Measurements from ENCODE around the gene UTP4.

The UTP4 gene

DNA sequence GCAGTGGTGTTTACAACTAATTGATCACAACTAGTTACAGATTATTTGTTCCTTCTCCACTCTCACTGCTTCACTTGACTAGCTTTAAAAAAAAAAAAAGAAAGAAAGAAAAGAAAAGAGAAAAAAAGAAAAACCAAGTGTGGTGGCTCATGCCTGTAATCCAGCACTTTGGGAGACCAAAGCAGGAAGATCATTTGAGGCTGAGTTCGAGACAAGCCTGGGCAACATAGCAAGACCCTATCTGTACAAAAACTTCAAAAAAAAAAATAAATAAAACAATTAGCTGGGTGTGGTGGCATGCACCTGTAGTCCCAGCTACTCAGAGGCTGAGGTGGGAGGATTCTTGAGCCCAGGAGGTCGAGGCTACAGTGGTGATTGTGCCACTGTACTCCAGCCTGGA, 58.7 kb downstream of the UTP4 start:
- Histone ChIP-seq H3K4me3 (ENCODE audit: low read length) (no peak overlapping the region), H3K9me3 (ENCODE audit: control insufficient read depth, insufficient read depth, low read length) (no peaks in the 10 kb centered on the region), H3K36me3 (ENCODE audit: control insufficient read depth, low read length) (no peaks in the 10 kb centered on the region), H3F3A (ENCODE audit: control insufficient read depth, insufficient read depth) (peaks cover 7% of the 10 kb centered on the region), H3K4me2 (ENCODE audit: low read length) (no peak overlapping the region), H3K9me2 (replicated peaks; ENCODE audit: control insufficient read depth, low read length) (no peaks in the 10 kb centered on the region), H3K27ac (ENCODE audit: low read depth, low read length) (no peak overlapping the region), H3K27me3 (ENCODE audit: control insufficient read depth, low read length) (no peaks in the 10 kb centered on the region), H4K20me1 (ENCODE audit: control insufficient read depth, insufficient read depth, low read depth, low read length) (peaks cover 12% of the 10 kb centered on the region), H3K79me2 (ENCODE audit: control insufficient read depth, low read length) (peaks cover 77% of the 10 kb centered on the region), H3K4me1 (ENCODE audit: control insufficient read depth, low read length) (peaks cover 32% of the 10 kb centered on the region)
- TF ChIP-seq, protein P1, sequence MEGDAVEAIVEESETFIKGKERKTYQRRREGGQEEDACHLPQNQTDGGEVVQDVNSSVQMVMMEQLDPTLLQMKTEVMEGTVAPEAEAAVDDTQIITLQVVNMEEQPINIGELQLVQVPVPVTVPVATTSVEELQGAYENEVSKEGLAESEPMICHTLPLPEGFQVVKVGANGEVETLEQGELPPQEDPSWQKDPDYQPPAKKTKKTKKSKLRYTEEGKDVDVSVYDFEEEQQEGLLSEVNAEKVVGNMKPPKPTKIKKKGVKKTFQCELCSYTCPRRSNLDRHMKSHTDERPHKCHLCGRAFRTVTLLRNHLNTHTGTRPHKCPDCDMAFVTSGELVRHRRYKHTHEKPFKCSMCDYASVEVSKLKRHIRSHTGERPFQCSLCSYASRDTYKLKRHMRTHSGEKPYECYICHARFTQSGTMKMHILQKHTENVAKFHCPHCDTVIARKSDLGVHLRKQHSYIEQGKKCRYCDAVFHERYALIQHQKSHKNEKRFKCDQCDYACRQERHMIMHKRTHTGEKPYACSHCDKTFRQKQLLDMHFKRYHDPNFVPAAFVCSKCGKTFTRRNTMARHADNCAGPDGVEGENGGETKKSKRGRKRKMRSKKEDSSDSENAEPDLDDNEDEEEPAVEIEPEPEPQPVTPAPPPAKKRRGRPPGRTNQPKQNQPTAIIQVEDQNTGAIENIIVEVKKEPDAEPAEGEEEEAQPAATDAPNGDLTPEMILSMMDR (IDR thresholded peaks at IDR 0.05; ENCODE audit: low read depth, low read length, poor library complexity, severe bottlenecking): no peak
- TF ChIP-seq EZH2phosphoT487 (IDR thresholded peaks at IDR 0.05; ENCODE audit: borderline replicate concordance, low read length): no peak

DNA sequence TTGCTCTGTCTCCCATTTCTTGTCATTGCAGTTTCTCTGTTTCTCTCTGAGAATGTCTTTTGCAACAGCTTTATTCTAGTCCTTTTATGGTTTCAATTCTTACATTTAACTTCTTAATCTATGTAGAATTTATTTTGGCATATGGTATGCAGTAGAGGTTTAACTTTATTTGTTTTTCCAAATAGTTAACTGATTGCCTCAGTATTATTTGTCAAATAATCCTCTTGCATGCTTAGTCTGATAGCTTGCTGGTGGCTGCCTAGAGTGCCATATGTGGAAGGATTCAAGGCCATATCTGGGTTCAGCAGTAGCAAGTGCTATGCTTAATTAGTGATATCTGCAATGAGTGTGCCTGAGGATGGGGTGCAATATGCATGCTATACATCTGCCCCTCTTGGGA, 61.4 kb downstream of the UTP4 start:
- no peaks in the 10 kb centered on the region for H3K27me3 ChIP-seq (ENCODE audit: control insufficient read depth, low read length)
- peaks cover 6% of the 10 kb centered on the region for H4K20me1 ChIP-seq (ENCODE audit: control insufficient read depth, insufficient read depth, low read depth, low read length)
- H3K4me1 ChIP-seq (ENCODE audit: control insufficient read depth, low read length): peaks cover 19% of the 10 kb centered on the region
- no peaks in the 10 kb centered on the region for H3K9me2 ChIP-seq (replicated peaks; ENCODE audit: control insufficient read depth, low read length)
- peaks cover 79% of the 10 kb centered on the region for H3K79me2 ChIP-seq (ENCODE audit: control insufficient read depth, low read length)
- H3K27ac ChIP-seq (ENCODE audit: low read depth, low read length): no peak overlapping the region
- no peak for TF ChIP-seq EZH2phosphoT487 (IDR thresholded peaks at IDR 0.05; ENCODE audit: borderline replicate concordance, low read length)
- TF ChIP-seq, protein P1 (IDR thresholded peaks at IDR 0.05; ENCODE audit: low read depth, low read length, poor library complexity, severe bottlenecking): no peak
- no peak overlapping the region for H3K4me3 ChIP-seq (ENCODE audit: low read length)
- no peaks in the 10 kb centered on the region for H3K36me3 ChIP-seq (ENCODE audit: control insufficient read depth, low read length)
- H3K4me2 ChIP-seq (ENCODE audit: low read length): no peak overlapping the region
- H3F3A ChIP-seq (ENCODE audit: control insufficient read depth, insufficient read depth): no peaks in the 10 kb centered on the region
- no peaks in the 10 kb centered on the region for H3K9me3 ChIP-seq (ENCODE audit: control insufficient read depth, insufficient read depth, low read length)

DNA sequence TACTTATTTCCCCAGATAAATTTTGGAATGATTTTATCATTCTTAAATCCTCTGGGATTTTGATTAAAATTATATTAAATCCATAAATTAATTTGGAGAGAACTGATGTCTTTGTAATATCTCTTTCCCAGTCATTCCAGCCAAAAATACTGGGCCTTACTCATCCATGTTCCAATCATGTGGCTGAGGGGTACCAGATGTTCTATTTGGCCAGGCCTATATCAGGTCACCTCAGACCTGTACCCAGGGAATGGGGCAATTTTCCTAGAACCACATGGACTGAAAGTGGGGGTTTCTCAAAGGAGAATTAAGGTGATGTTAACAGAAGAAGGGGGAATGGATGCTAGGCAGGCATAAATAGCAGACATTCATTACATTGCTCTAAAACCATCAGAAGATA, 62.0 kb downstream of the UTP4 start:
- Histone ChIP-seq H3K79me2 (ENCODE audit: control insufficient read depth, low read length) (peaks cover 77% of the 10 kb centered on the region), H3K9me3 (ENCODE audit: control insufficient read depth, insufficient read depth, low read length) (no peaks in the 10 kb centered on the region), H3K27me3 (ENCODE audit: control insufficient read depth, low read length) (no peaks in the 10 kb centered on the region), H3K36me3 (ENCODE audit: control insufficient read depth, low read length) (no peaks in the 10 kb centered on the region), H4K20me1 (ENCODE audit: control insufficient read depth, insufficient read depth, low read depth, low read length) (peaks cover 6% of the 10 kb centered on the region; the same call in 1 of the 2 replicates), H3K4me3 (ENCODE audit: low read length) (no peak overlapping the region), H3F3A (ENCODE audit: control insufficient read depth, insufficient read depth) (no peaks in the 10 kb centered on the region), H3K9me2 (replicated peaks; ENCODE audit: control insufficient read depth, low read length) (no peaks in the 10 kb centered on the region), H3K27ac (ENCODE audit: low read depth, low read length) (no peak overlapping the region), H3K4me1 (ENCODE audit: control insufficient read depth, low read length) (peaks cover 12% of the 10 kb centered on the region), H3K4me2 (ENCODE audit: low read length) (no peak overlapping the region)
- no peak for TF ChIP-seq EZH2phosphoT487 (IDR thresholded peaks at IDR 0.05; ENCODE audit: borderline replicate concordance, low read length)
- TF ChIP-seq, protein P1 (IDR thresholded peaks at IDR 0.05; ENCODE audit: low read depth, low read length, poor library complexity, severe bottlenecking): no peak
